GM12801 (cell line): ENCODE data around the gene SCN10A.

ENCODE experiments used
- TF ChIP-seq, protein P1 (sequence below): IDR thresholded peaks from one replicate; pipeline ENCODE4 v1.5.1; 2011; ENCODE audit warnings: control low read depth; ENCODE audit not compliant: insufficient read length; ENCODE audit errors: extremely low read depth

Gene SCN10A

DNA sequence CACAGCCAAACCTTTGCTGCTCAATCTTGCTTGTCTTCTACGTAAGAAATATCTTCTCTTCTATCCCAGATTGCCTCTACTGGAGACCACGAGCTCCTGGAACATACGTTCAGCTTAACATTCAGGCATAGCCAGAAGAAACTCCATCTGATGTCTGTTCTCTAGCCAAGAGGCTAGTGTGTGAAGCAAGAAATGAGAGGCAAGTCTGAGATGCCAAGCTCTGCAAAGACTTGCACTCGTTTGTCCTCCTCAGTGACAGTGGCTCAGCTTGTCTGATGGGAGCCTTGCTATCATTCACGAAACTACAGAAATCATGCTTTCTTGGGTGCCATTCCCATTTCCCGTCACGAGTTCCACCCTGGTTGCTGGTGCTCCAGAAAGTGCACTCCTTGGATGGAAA is at the start of gene SCN10A:
TSS of gene SCN10A (minus strand) at position 192 of the 400 bp plus-strand sequence. CDS start 22,207 bp downstream, outside the sequence.
- TF ChIP-seq, protein P1, sequence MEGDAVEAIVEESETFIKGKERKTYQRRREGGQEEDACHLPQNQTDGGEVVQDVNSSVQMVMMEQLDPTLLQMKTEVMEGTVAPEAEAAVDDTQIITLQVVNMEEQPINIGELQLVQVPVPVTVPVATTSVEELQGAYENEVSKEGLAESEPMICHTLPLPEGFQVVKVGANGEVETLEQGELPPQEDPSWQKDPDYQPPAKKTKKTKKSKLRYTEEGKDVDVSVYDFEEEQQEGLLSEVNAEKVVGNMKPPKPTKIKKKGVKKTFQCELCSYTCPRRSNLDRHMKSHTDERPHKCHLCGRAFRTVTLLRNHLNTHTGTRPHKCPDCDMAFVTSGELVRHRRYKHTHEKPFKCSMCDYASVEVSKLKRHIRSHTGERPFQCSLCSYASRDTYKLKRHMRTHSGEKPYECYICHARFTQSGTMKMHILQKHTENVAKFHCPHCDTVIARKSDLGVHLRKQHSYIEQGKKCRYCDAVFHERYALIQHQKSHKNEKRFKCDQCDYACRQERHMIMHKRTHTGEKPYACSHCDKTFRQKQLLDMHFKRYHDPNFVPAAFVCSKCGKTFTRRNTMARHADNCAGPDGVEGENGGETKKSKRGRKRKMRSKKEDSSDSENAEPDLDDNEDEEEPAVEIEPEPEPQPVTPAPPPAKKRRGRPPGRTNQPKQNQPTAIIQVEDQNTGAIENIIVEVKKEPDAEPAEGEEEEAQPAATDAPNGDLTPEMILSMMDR: no peak

DNA sequence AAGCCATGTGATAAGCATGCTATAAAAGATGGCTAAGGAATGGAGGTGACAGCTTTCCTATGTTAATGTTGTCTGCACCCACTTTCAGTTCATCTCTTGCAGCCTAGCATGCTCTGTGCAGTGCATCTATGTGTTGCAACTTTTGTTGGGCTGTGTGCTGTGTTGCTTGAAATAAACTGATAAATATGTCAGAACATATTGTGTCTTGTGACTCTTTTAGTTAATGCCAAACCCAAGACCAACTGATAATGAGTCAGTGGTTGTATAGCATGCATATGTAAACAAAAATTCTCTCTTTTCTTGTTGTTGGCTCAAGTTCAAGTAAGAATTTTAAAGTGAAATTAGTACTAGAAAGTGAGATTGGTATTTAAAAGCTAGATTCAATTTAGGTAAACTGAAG is 37.0 kb upstream of the SCN10A start:
- TF ChIP-seq, protein P1: no peak

DNA sequence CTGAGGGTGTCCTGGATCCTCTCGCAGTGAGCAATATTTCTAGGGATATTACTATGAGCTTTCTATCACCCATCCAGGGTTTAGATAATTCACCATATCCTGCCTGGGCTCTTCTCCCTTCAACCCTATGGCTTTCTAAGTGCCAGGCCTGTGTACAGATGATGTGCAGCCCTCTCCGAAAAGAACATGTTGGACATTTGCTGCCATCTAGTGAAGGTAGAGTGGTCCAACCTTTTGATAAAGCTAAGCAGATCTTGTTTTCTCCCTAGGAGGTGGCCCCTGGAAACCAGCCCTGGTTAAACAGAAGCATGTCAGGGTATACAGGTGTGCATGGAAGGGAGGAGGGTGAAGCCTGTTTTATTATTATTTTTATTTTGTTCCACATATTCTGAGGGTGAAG is 27.9 kb upstream of the SCN10A start:
- TF ChIP-seq, protein P1: no peak

DNA sequence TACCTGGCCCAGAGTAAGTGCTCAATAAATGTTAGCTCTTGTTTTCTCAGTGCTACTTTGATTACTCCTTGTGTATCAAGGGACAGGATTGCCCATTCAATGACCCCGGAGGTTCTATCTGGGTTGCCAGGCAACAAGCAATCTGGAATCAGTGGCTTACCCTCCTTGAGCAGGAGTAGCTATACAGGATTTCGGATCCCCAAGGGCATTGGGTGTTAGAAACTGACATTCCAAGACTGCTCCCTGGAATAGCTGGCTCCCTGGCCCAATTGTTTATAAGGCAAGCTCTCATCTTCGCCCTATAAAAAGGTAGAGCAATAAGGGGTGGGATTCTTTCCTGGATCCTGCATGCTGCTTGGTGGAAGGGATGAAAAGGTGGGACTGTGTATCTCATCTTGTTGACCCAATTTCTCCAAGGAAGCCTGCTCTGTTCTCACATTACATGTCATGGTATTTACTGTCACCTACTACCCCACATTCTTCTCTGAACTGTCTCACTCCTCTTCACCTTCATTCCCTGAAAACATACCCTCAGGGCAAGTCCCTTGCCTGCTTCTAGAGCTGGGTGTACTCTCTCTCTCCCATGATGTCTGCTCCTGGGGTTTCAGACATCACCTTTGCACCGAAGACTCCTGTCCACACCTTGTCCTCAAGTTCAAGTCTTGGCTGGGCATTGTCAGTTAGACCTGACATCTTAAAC is 26.4 kb upstream of the SCN10A start:
- TF ChIP-seq, protein P1: no peak

DNA sequence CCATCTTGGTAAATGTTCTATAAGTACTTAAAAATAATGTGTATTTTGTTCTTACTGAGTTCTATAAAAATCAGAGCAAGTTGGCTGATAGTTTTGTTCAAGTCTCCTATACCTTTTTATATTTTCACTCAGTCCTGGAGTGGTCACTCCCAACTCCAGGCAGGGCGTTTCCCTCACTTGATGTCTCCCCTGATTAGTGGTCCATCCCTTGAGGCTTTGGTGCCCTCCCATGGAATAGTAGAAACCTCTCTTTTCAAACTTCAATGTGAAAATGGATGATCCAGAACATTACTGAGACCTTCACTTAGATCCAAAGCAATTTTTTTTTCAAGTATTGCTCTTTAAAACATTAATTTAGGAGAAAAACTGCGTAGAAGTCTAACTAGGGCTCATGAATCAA is 25.0 kb upstream of the SCN10A start:
- TF ChIP-seq, protein P1: no peak

DNA sequence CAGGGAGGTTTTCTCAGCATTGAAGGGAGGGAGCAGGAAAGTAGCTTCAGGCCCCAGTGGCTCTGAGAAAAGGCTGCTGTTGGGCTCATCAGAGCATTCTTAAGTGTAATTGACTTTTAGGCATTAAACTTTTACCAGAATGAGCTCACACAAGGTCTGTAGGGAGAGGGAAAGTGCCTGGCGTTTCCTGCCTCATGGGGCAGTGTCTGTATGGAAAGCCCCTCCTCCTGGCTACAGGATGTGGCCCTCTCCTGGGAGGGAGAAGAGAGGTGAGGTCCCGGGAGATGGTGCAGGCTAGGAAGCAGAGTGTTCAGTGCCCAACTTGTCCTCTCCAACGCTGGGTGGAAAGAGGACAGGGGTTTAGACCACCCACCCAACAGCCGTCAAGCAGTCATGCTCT is 21.3 kb upstream of the SCN10A start:
- TF ChIP-seq, protein P1: no peak

DNA sequence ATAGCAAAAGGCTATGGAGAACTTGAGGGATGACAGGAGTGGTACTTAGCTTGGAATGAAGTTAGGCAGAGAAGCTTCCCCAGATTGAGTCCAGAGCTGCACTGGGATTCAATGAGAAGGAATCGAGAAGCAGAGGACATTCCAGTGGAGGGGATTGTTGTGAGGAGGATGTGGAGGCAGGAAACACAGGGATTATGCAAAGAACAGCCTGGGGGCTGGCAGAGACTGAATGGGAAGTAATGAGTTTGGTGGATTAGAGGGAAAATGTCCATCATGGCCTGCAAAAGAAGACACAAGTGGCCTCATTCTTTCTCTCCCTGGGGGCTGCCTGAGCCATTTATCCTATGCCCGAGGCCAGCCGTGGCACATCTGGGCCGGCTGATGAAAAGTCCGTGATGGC is 20.5 kb upstream of the SCN10A start:
- TF ChIP-seq, protein P1: no peak
